ENCODE measurements around the gene TECRL.

The TECRL gene, protein sequence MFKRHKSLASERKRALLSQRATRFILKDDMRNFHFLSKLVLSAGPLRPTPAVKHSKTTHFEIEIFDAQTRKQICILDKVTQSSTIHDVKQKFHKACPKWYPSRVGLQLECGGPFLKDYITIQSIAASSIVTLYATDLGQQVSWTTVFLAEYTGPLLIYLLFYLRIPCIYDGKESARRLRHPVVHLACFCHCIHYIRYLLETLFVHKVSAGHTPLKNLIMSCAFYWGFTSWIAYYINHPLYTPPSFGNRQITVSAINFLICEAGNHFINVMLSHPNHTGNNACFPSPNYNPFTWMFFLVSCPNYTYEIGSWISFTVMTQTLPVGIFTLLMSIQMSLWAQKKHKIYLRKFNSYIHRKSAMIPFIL

DNA sequence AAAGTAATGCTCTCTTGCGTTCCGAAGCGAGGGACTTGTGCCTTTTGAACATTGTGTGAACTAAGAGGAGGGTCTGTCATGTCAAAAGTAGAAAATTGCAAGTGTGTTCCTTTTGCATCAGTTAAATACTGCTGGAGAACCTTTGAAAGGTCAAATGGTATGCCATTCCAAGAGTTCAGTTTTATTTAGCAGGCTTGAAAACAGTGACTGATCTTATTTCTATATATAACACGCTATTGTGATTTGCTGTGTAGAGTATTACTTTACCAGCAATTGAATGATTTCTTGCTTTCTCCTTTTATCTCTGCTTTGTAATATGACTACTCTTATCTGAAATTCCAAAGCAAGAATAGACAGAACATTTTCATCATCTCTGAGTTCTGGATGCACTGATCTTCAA, at the start of gene TECRL:
Gene TECRL, minus strand, starts transcription at position 151 of the 400 bp plus-strand sequence. Its CDS starts 99 bp downstream, at position 52.
- DNase-seq (ENCODE audit: low spot score) = no peak

DNA sequence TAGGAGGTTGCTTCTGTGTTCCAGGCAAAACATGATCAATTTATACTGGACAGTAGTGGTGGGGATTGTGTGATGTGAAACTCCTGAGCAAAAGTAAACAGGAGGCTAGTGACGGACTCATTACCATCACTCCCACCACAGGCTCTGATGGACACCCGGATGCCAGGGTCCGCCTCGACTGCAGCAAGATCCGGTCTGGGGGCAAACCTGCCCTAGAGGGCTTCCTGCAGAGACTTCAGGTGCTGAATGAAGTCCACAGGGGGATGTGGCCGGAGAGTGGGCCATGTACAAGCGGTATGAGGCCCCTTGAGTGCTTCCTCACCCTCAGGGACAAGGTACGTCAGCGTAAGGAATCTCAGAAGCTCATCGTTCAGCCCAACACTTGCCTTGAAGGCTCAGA, 23.4 kb upstream of the TECRL start:
- DNase-seq (ENCODE audit: low spot score) = no peak

DNA sequence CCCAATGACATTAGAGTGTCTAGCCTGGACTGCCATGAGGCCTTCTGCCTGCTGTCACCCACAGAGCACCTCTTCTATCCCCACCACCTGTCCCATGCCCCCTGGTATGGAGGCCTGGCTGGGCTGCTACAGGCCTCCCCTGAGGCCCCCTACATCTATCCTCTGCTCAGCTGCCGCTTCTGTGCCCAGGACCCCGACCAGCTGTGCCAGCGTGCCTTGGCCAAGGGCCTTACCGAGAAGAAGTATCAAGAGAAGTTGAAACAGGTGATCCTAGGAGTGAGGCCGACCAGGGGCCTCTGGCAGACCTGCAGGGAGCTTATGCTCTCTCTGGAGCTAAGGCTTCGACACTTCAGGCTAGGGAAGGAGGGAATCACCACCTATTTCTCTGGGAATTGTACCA, 21.7 kb upstream of the TECRL start:
- no peak for DNase-seq (ENCODE audit: low spot score)

DNA sequence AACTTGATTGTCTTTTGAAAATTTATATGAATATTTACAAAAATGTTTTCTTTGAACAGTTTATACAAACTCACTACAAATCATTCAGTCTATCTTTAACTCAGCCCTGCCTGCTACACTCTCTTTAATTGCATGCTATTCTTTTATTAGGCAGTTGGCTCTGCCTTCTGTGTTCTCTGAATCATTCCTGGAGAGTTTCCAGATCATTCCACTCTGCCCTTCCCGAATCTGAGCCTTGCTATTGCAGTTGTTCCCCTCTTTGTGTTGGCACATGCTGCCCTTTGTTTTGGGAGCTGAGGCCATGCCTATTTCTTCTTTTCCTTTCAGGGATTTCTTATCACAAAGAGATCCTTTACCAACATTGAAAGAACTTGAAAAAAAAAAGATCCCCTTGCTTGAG, 8.7 kb upstream of the TECRL start:
- DNase-seq (ENCODE audit: low spot score) = no peak

DNA sequence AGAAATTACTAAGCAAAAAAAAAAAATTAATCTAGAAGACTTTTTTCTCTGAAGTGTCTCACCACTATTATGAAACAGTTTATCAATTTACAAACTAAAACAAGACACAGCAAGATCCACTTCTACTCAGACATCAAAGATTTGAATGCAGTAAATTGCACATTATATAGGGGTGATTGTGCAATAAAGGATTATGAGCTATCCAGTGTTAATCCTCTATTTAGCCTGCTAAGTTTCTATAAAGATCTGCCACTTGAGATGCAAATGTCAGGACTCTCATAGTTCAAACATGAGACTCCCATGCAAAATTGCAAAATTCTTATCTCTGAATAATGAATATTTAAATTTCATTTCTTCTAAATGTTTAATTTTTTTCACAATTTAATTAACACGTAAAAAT, 2.2 kb downstream of the TECRL start:
- DNase-seq (ENCODE audit: low spot score) = no peak

DNA sequence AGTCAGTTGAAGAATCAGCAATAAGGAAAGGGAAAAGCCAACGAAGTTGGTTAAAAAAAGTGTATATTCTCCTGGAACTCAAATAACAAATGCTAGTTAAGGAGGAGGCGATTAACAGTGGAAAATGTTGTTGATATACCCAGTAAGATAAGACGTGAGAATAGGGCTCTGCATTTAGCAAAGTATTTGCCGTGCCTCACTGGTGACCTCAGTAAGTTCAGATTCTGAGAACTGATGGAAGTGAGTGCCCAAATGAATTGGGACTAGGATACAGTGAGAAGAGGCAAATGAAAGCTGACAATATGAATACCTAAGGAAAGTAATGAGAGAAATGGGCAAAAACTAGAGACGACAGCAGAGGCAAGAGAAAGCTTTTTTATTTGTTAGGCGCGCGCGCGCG, 3.5 kb downstream of the TECRL start:
- no peak for DNase-seq (ENCODE audit: low spot score)

DNA sequence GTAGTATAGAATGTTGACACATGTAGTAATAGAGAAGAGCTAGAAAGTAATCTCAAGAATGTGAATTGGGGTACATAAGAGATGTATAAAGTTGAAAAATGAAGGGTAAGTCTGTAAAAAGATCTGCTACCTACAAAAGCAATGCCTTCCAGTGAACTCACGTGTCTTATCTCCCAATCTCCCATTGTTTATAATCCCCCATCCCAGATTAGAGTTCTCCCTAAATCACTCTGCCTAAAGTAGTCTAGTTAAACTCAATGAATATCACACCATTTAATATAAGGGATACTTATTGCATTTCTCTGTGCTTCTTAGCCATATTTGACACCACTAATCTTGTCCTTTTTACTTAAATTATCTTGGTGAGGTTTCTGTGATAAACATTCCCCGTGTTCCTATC, 6.6 kb downstream of the TECRL start:
- DNase-seq (ENCODE audit: low spot score) = no peak

DNA sequence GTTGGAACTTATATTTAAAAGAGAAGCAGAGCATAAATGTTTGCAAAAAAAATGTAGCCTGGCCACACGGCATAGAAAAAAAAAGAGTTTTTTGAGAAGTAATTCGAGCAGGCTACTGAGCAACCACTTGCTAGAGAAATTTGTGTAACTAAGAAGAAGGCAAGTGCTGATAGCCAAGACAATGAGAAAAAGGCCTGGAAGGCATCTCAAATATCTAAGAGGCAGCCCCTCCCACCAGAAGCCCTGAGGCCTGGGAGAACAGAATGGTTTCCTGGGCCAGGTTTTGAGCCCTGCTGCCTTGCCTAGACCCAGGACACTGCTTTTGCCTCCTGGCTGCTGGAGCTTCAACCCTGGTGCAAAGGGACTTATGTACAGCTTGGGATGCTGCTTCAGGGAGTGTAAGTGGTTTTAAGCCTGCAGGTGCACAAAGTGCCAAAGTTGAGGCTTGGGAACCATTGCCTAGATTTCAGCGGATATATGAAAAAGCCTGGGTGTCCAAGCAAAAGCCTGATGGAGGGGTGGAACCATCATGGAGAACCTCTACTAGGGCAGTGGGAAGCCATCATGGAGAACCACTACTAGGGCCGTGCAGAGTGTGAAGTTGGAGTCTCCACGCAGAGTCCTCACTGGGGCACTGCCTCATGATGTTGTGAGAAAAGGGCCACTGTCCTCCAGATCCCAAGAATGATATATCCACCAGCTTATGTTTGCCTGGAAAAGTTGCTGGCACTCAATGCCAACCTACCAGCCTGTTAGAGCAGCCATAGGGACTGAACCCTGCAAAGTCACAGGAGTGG, 9.7 kb downstream of the TECRL start:
- DNase-seq (ENCODE audit: low spot score) = no peak

DNA sequence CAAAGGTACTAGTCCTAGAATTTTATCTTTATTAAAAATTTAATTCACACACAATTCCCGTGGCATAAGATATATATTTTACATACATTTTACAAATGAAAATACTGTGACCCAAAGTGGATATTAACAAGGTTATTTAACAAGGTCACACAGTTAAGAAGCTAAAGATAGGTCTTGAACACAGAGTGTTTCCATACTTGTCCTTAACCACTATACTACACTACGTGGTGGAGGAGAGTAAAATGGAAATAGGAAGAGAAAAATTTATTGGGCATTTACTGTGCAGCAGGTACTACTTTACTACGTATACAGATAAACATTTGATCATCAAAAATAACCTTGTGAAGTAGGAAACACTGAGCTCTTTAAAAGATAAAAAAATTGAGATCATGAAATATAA, 14.8 kb downstream of the TECRL start:
- DNase-seq (ENCODE audit: low spot score) = no peak

DNA sequence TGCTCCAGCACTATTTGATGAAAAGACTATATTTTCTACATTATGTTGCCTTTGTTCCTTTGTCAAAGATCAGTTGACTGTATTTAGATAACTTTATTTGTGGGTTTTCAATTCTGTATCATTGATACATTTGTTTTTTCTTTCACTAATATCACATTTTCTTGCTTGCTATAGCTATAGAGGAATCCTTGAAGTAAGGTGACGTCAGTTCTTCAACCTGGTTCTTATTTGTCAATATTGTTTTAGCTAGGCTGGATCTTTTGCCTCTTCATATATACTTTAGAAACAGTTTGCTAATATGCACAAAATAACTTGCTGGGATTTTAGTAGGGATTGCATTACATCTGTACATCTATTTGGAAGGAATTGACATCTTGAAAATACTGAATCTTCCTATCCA, 21.0 kb downstream of the TECRL start:
- no peak for DNase-seq (ENCODE audit: low spot score)

DNA sequence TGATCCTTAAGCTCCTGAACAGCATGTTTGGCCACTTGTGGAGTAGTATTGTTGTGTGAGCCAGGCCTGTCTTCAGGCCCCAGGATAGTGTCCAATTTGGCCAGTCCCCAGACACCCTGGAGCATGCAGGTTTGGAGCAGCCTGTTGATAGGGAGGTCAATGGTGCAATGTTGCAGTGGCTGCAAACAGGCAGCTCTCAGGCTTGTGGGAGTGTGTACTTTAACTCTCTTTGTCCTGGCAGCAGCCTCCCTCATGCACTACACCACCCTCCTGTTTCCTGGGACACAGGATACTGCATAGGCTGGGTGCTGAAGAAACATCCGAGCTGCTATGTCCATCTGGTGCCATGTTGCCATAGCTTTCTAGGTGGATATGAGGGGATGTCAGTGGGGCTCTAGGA, 24.0 kb downstream of the TECRL start:
- no peak for DNase-seq (ENCODE audit: low spot score)

DNA sequence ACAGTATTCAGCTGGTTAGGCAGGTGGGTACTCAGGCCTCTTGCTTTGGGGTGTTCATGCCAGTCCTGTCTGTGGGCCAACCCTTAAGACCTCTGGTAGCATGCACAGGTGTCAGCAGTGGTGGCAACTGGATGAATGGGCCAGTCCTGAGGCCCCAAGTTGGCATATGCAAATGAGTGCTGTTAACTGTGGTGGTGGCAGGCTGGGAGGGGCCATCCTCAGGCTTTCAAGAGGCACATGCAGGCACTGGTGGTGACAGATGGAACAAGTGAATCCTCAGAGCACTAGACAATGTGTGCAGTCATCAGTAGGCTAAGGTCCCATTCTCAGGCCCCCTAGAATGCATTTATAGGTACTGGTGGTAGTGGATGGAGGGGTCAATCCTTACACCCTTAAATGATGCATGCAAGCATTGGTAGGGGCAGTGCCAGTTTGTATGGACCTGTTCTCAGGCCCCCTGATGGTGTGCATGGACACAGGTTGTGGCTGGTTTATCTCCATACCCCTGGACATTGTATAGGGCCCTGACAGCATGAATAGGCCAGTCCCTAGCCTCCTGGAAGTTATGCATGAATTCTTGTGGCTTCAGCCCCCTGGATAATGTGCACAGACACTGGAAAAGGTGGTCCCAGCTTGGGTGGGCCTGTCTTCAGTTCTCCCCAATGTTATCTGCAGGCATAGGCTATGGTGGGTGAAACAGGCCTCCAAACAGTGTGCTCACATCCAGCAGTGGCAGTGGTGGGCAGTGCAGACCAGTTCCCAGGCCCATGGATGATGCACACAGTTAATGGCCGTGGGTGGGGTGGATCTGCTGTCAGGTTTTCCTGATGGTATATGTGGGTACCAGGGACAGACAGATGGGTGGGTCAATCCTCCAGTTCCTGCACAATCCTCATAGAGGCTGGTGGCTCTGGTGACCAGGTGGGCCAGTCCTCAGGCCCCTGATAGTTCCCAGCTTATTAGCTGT, 24.7 kb downstream of the TECRL start:
- no peak for DNase-seq (ENCODE audit: low spot score)

DNA sequence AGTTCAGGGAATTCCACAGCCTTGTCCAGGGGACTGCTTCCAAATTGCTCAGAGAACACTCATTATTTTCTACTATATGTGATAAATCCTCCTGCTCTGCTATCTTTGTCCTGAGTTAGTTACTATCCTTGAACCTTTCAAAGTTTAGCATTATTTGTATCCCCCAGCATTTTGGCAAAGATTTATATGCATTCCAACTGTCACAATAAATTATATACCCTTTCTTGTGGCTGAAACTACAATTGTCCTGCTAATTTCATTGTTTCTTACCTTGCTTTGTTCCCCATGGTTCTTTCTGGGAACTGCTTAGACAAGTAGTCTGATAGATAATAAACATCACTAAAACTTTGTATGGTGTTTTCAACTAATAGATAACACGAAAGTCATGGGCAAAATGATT, 40.5 kb downstream of the TECRL start:
- DNase-seq (ENCODE audit: low spot score) = no peak

DNA sequence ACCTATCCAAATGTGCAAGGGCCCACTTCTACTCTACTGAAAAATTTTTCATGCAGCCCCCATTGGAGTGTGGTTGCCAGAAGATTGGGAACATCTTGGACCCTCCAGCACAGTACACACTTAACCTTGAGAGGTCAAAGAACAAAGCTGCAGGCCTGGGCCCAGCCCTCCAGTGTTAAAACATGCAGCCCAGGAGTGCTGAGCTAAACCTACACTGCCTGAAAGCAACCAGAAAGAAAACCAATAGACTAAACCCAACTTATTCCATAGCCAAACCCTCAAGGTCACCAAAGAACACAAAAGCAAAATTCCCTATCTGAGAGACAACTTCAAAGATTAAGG, 47.9 kb downstream of the TECRL start:
- no peak for DNase-seq (ENCODE audit: low spot score)

DNA sequence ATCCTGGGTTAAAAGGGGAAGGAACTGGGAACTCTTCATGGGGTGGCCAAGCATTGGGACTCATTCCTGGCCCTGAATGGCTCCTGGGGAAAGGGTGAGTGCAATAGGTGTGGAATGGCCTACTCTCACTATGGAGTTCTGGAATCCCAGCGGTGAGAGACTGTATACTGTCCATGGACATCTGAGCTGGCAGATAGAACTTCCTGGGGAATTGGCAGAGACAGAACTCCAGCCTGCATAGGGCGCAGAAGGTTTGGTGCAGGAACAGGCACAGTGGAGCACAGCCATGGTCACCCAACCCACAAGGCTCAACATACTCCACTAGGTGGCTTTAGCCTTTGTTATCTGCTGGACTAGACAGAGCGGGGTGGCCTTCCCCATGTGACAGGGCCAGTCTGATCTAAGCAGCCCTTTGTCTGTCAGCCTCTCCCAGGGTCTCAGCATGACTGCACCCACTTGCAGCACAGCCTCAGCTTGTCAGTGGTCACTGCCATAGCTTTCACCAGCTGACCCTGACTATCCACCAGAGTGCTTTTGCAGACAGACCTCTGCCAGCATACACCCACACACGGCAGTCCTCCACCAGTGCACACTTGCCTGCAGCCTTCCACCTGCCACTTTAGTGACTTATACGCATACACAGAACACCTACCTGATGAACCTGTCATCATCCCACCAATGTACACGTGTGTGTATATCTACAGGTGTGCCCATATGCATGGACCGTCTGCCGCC, 48.4 kb downstream of the TECRL start:
- DNase-seq (ENCODE audit: low spot score) = no peak

DNA sequence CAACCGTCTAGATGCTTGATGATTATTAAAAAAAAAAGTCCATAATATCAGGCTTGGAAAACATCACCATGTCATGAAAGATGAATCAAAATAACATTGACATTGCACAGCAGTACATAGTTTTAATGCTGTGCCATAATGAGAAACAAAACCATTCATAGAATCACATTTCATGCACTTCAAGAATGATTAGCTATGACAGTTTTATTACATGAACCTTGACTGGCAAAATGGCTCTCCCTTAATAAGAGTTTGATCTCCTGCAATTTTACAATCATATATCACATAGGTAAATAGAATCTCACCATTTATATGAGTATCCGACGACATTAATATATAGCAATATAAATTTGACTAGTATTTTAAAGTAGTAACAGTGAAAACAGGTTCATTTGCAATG, 49.8 kb downstream of the TECRL start:
- no peak for DNase-seq (ENCODE audit: low spot score)

DNA sequence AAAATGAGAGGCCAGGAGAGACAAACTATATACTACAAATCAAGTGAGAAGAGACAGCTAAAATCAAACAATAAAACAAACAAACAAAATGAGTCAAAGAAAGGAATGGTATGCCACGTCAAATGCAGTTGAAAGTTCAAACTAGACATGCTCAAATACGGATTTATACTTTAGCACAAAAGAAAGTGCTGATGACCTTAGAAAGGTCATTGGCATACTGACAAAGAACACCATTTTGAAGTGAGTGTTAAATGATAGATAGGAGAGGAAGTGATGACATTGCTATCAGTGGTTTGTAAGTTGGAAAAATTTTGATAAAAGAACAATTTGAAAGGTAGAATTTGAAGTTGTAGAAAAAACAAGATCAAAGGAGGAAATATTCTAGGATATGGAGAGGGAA, 55.3 kb downstream of the TECRL start:
- no peak for DNase-seq (ENCODE audit: low spot score)

DNA sequence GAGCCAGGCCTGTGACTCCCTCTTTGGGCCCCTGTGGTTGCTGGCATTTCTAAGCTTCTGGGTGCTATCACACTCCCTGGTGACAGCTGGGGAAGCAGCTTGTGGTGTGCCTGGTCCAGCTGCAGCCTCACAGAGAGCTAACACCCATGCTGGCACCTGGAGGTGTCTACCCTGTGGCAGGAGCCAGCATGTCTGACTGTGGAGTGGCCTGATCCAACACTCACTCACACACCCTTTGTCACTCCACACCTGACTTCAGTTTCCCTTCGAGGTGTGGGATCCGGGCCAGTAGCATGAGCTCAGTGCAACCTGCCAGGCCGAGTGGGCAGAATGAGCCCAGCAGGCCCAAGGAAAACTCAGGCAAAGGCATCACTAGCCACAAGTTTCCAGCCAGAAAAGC, 67.5 kb downstream of the TECRL start:
- peak; percentile 25 for DNase-seq (ENCODE audit: low spot score)

DNA sequence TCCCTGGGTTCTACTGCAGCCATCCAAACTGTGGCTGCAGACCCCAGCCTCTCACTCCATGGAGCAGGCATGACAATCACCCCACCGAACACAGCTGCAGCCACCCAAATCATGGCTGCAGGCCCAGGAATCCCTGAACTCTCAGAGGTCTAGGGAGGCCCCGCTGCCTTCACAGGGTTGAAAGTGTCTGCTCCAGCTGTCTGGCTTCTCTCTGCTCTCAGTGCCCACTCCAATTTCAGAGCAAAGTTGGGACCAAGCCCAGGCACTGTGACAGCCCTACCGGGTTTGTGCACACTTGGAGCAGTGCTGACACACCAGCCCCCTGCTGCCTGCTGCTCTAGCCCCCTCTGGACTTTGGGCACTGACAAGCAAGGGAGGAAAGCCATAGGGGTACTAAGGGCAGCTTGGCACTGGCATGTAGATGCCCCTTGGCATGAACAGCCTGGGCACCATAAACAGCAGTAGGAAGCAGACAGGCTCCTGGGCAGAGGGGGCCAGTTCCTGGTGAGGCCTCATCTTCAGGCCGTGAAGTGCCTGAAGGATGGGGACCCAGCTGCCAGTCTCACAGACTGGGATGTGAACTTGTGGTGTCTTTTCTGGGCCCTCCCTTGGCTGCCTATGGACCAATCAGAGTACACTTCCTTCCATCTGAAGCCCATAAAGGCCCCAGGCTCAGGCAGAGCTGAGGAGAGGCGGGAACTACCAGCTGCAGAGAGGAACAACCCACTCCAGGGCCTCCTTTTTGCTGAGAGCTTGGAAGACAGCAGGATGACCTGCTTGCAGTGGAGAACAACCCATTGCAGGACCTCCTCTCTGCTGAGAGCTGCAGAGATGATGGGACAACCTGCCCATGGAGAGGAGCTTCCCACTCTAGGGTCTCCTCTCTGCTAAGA, 68.8 kb downstream of the TECRL start:
- DNase-seq (ENCODE audit: low spot score) = no peak

DNA sequence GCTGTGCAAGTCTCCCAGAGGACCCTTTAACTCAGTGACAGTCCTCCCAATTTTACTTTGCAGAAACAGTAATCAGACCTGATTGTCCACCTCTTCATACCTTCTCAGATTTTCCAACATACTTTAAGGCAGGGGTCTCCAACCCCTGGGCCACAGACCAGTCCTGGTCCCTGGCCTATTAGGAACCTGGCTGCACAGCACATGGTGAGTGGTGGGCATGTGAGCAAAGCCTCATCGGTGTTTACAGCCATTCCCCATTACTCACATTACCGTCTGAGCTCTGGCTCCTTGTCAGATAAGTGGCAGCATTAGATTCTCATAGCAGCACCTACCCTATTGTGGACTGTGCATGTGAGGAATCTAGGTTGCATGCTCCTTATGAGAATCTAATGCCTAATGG, 74.3 kb downstream of the TECRL start:
- DNase-seq (ENCODE audit: low spot score) = no peak

DNA sequence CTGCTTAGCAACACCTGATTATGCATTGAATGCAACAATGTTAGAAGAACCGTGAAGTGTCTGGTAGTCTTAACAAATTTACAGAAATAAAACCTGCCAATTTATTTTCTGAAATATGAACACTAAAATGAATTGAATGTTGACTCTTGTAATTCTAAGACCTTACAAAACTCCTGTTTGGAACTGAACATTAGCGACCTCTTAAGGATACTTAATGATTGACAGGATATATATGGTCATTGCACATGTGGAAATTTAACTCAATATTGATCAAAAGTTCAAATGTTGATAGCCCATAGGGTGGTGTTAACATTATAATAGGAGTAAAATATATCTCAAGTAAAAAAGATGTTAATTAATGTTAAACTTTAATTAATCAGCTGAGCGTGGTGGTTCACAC, 79.1 kb downstream of the TECRL start:
- no peak for DNase-seq (ENCODE audit: low spot score)
